Endodermal cell (in vitro differentiated cells): ENCODE results near the gene USF2. TPM values are rescaled to one million over a fixed set of nuclear protein-coding genes. Genes with fewer than 3 reads are reported as not detected.

ENCODE experiments used
- DNase-seq: peaks from one replicate; pipeline ENCODE4 v3.0.0-alpha.2; 2017
- H3K27ac ChIP-seq: 2 replicates; pipeline ENCODE4 v1.5.1; 2013; ENCODE audit warnings: mild to moderate bottlenecking, low read depth, low read length, moderate library complexity
- H3K27me3 ChIP-seq: 2 replicates; pipeline ENCODE4 v1.6.1; 2013; ENCODE audit warnings: mild to moderate bottlenecking, low read length, moderate library complexity; ENCODE audit not compliant: insufficient read depth, control insufficient read depth, poor library complexity, severe bottlenecking
- H3K36me3 ChIP-seq: 2 replicates; pipeline ENCODE4 v1.7.0; 2013; ENCODE audit warnings: mild to moderate bottlenecking, low read length, moderate library complexity; ENCODE audit not compliant: control insufficient read depth, insufficient read depth
- H3K4me1 ChIP-seq: one replicate; pipeline ENCODE4 v1.7.0; 2013; ENCODE audit warnings: low read length; ENCODE audit not compliant: control insufficient read depth, insufficient read depth
- H3K4me3 ChIP-seq: 2 replicates; pipeline ENCODE4 v1.5.1; 2013; ENCODE audit warnings: mild to moderate bottlenecking, low read length, moderate library complexity
- H3K9ac ChIP-seq: 2 replicates; pipeline ENCODE4 v1.6.1; 2013; ENCODE audit warnings: mild to moderate bottlenecking, low read length, moderate library complexity; ENCODE audit not compliant: poor library complexity, severe bottlenecking; ENCODE audit errors: extremely low read depth
- H3K9me3 ChIP-seq: 2 replicates; pipeline ENCODE4 v1.6.1; 2013; ENCODE audit warnings: mild to moderate bottlenecking, low read length, moderate library complexity; ENCODE audit not compliant: control insufficient read depth
- H3K27ac Mint-ChIP-seq: 2 replicates; pipeline ENCODE4 v1.8.0; 2020; ENCODE audit warnings: mixed read lengths
- H3K27me3 Mint-ChIP-seq: 2 replicates; pipeline ENCODE4 v1.8.0; 2021; ENCODE audit warnings: mild to moderate bottlenecking, mixed read lengths; ENCODE audit not compliant: insufficient read depth
- H3K36me3 Mint-ChIP-seq: 2 replicates; pipeline ENCODE4 v1.8.0; 2020; ENCODE audit warnings: low read depth, mixed read lengths
- H3K4me1 Mint-ChIP-seq: 2 replicates; pipeline ENCODE4 v1.8.0; 2020; ENCODE audit warnings: mixed read lengths
- H3K4me3 Mint-ChIP-seq: 2 replicates; pipeline ENCODE4 v1.8.0; 2020; ENCODE audit warnings: mild to moderate bottlenecking, moderate library complexity, mixed read lengths
- H3K9me3 Mint-ChIP-seq: 2 replicates; pipeline ENCODE4 v1.8.0; 2020; ENCODE audit warnings: mild to moderate bottlenecking, mixed read lengths
- WGBS, 2 experiments: methylation state at CpG; one replicate each; pipeline versions ENCODE4 v1.1.5 to v1.1.7; 2013; ENCODE audit warnings: missing lambda C conversion rate in 2 of 2, mixed read lengths in 1 of 2; ENCODE audit not compliant: insufficient coverage in 1 of 2, insufficient read length in 1 of 2; 5-methylcytosine and 5-hydroxymethylcytosine counted together
- total RNA-seq, 2 donors: library from RNA; stranded (reverse); fragmentation: NEBNext Ultra II Directional in 1 of 2; extraction: Animal tissue kit (Norgen Biotek cat#: 25700) in 1 of 2; gene quantifications; 2 replicates in 1 of 2; 3 replicates in 1 of 2; pipeline ENCODE4 v1.2.1, GENCODE V29; 2021
- TF ChIP-seq, protein P1 (sequence below): fragments of 200-600 bp; sonication (generic); conservative IDR thresholded peaks from 2 replicates; pipeline ENCODE4 v1.5.0; 2021; ENCODE audit warnings: antibody characterized with exemption, mild to moderate bottlenecking

Gene USF2
- total RNA-seq, 2 donors from 2014 or later, result 111 to 121 TPM

- H3K27me3 Mint-ChIP-seq, result no peaks in the 10 kb centered on the region
- H3K27me3 ChIP-seq, result no peaks in the 10 kb centered on the region
- no peaks in the 10 kb centered on the region for H3K4me1 ChIP-seq
- H3K9me3 ChIP-seq, result no peaks in the 10 kb centered on the region
- no peak for DNase-seq
- H3K27ac Mint-ChIP-seq, result no peak overlapping the region
- H3K36me3 Mint-ChIP-seq, result no peaks in the 10 kb centered on the region
- H3K4me1 Mint-ChIP-seq, result no peaks in the 10 kb centered on the region
- 90 to 96% methylated on average over 3 to 4 of the region's 4 CpGs for WGBS, 2 experiments
- no peak overlapping the region for H3K4me3 Mint-ChIP-seq
- no peak overlapping the region for H3K9ac ChIP-seq
- H3K36me3 ChIP-seq, result no peaks in the 10 kb centered on the region
- no peak overlapping the region for H3K4me3 ChIP-seq
- TF ChIP-seq, protein P1, sequence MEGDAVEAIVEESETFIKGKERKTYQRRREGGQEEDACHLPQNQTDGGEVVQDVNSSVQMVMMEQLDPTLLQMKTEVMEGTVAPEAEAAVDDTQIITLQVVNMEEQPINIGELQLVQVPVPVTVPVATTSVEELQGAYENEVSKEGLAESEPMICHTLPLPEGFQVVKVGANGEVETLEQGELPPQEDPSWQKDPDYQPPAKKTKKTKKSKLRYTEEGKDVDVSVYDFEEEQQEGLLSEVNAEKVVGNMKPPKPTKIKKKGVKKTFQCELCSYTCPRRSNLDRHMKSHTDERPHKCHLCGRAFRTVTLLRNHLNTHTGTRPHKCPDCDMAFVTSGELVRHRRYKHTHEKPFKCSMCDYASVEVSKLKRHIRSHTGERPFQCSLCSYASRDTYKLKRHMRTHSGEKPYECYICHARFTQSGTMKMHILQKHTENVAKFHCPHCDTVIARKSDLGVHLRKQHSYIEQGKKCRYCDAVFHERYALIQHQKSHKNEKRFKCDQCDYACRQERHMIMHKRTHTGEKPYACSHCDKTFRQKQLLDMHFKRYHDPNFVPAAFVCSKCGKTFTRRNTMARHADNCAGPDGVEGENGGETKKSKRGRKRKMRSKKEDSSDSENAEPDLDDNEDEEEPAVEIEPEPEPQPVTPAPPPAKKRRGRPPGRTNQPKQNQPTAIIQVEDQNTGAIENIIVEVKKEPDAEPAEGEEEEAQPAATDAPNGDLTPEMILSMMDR, result no peak
- no peaks in the 10 kb centered on the region for H3K9me3 Mint-ChIP-seq
- no peak overlapping the region for H3K27ac ChIP-seq
Observed at GRCh38 chr19:35329323-35329722, 60.6 kb downstream of the USF2 start.

Other genes with a start within 250 kb of the USF2 start
- 1 to 10 TPM; 1.4 to 1.5 TPM for gene SCN1B, start 238.5 kb upstream of the USF2 start, total RNA-seq
- 10 to 100 TPM; 29.0 to 49.6 TPM for gene HPN, start 227.2 kb upstream of the USF2 start, total RNA-seq
- not detected for gene FXYD3, start 153.1 kb upstream of the USF2 start, total RNA-seq
- under 1 TPM; 0.27 to 0.37 TPM for gene LGI4, start 133.9 kb upstream of the USF2 start, total RNA-seq
- gene FXYD1, start 130.1 kb upstream of the USF2 start, total RNA-seq, result under 1 TPM in 1 of 2 donors, not detected in 1; 0.75 TPM
- 1 to 10 TPM in 1 of 2 donors, not detected in 1; 1.1 TPM for gene FXYD7, start 125.7 kb upstream of the USF2 start, total RNA-seq
- 10 to 100 TPM; 24.0 to 29.6 TPM for gene FXYD5, start 114.2 kb upstream of the USF2 start, total RNA-seq
- not detected for gene FAM187B, start 40.2 kb upstream of the USF2 start, total RNA-seq
- 100 to 1,000 TPM; 112 to 170 TPM for gene LSR, start 20.0 kb upstream of the USF2 start, total RNA-seq
- 1 to 10 TPM in 1 of 2 donors, under 1 TPM in 1; 0.35 to 1.3 TPM for gene HAMP, start 13.6 kb downstream of the USF2 start, total RNA-seq
- gene MAG, start 23.2 kb downstream of the USF2 start, total RNA-seq, result not detected
- gene CD22, start 60.2 kb downstream of the USF2 start, total RNA-seq, result not detected
- gene FFAR1, start 78.9 kb downstream of the USF2 start, total RNA-seq, result not detected
- gene FFAR3, start 89.5 kb downstream of the USF2 start, total RNA-seq, result not detected
- gene GPR42, start 102.1 kb downstream of the USF2 start, total RNA-seq, result not detected
- gene FFAR2, start 179.3 kb downstream of the USF2 start, total RNA-seq, result not detected
- gene KRTDAP, start 221.5 kb downstream of the USF2 start, total RNA-seq, result 1 to 10 TPM; 3.4 to 4.2 TPM
- 100 to 1,000 TPM; 430 to 451 TPM for gene DMKN, start 244.7 kb downstream of the USF2 start, total RNA-seq